PFSK-1 (cell line): ENCODE measurements around the gene ORMDL3.

Source experiments
- FOXP2 ChIP-seq: optimal IDR thresholded peaks from 2 replicates; pipeline ENCODE3; 2011; ENCODE audit warnings: borderline replicate concordance, control low read depth, inconsistent platforms; ENCODE audit not compliant: insufficient read depth; ENCODE audit errors: extremely low read length, extremely low read depth
- POLR2AphosphoS5 ChIP-seq: IDR thresholded peaks from 2 replicates; pipeline ENCODE4 v1.6.1; 2012; ENCODE audit warnings: low read depth, mild to moderate bottlenecking, control low read depth, low read length, moderate library complexity
- REST ChIP-seq, 2 experiments: IDR thresholded peaks; 2 replicates each; pipeline versions ENCODE4 v1.6.1 to v1.8.0; 2011 to 2012; ENCODE audit warnings: low read depth in 2 of 2, low read length in 2 of 2, control low read depth in 1 of 2, inconsistent platforms in 1 of 2, mild to moderate bottlenecking in 1 of 2, moderate library complexity in 1 of 2; ENCODE audit not compliant: insufficient read depth in 1 of 2
- SIN3A ChIP-seq: IDR thresholded peaks from 2 replicates; pipeline ENCODE4 v1.6.1; 2012; ENCODE audit warnings: mild to moderate bottlenecking, low read length, moderate library complexity, borderline replicate concordance; ENCODE audit not compliant: insufficient read depth
- TAF1 ChIP-seq: IDR thresholded peaks from 2 replicates; pipeline ENCODE4 v1.6.1; 2012; ENCODE audit warnings: low read length, control low read depth, borderline replicate concordance; ENCODE audit not compliant: insufficient read depth

Gene ORMDL3

DNA sequence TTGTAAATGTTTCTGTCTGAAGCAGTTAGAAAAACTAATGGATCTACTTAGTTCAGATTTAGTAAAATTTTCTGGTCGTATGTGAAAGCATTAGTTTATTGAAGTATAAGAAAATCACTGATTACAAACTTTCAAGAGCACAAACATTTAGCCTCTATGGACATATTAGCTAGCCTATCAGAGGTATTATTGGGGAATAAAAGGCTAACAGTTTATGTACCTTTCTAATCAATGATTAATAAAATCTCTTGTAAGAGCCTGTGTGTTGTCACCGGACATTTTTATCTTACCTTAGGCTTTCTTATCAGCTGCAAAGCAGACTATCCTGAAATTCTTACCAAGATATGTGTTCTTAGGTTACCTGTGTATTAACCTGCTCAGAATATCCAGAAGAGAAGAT is 38.2 kb downstream of the ORMDL3 start:
- no peak for TF ChIP-seq SIN3A
- no peak for TF ChIP-seq TAF1
- no peak for TF ChIP-seq FOXP2
- no peak for TF ChIP-seq POLR2AphosphoS5
- TF ChIP-seq REST (IDR thresholded peaks at IDR 0.05; ENCODE audit: insufficient read depth in 1 of 2, low read depth in 2 of 2, low read length in 2 of 2), result no peak

GRCh38 chr17:39887078-39887477 is 40.3 kb downstream of the ORMDL3 start:
- TF ChIP-seq POLR2AphosphoS5 (no peak), TAF1 (no peak), FOXP2 (no peak), SIN3A (no peak), REST (IDR thresholded peaks at IDR 0.05; ENCODE audit: insufficient read depth in 1 of 2, low read depth in 2 of 2, low read length in 2 of 2) (no peak)

GRCh38 chr17:39872751-39873150 is 54.6 kb downstream of the ORMDL3 start:
- no peak for TF ChIP-seq TAF1
- no peak for TF ChIP-seq SIN3A
- TF ChIP-seq FOXP2, result no peak
- no peak for TF ChIP-seq POLR2AphosphoS5
- no peak for TF ChIP-seq REST (IDR thresholded peaks at IDR 0.05; ENCODE audit: insufficient read depth in 1 of 2, low read depth in 2 of 2, low read length in 2 of 2)

GRCh38 chr17:39871801-39872200 is 55.6 kb downstream of the ORMDL3 start:
- TF ChIP-seq SIN3A (no peak), POLR2AphosphoS5 (no peak), TAF1 (no peak), FOXP2 (no peak), REST (IDR thresholded peaks at IDR 0.05; ENCODE audit: insufficient read depth in 1 of 2, low read depth in 2 of 2, low read length in 2 of 2) (no peak)
